GM12891 (cell line): ENCODE data around the gene IL18BP.

Source experiments
- DNase-seq: peaks from one replicate; pipeline ENCODE4 v3.0.0; 2011; ENCODE audit warnings: low spot score; ENCODE audit not compliant: insufficient read length
- FAIRE-seq: peaks from 2 replicates; lab custom pipeline; 2011; peaks lifted over from hg19 to GRCh38; lab: Jason Lieb, UNC
- PAX5 ChIP-seq: IDR thresholded peaks from 2 replicates; pipeline ENCODE4 v1.6.1; 2011; ENCODE audit warnings: low read length, moderate library complexity, mild to moderate bottlenecking; ENCODE audit not compliant: insufficient read depth, severe bottlenecking
- POLR2A ChIP-seq: IDR thresholded peaks from 2 replicates; pipeline ENCODE4 v1.6.1; 2011; ENCODE audit warnings: low read depth, low read length, control low read depth
- POLR2AphosphoS5 ChIP-seq: IDR thresholded peaks from 2 replicates; pipeline ENCODE4 v1.6.1; 2011; ENCODE audit warnings: low read depth, low read length, control low read depth
- POU2F2 ChIP-seq: IDR thresholded peaks from 2 replicates; pipeline ENCODE4 v1.6.1; 2011; ENCODE audit warnings: low read depth, mild to moderate bottlenecking, control low read depth, low read length, moderate library complexity
- SPI1 ChIP-seq: IDR thresholded peaks from 2 replicates; pipeline ENCODE4 v1.6.1; 2011; ENCODE audit warnings: low read depth, low read length, control low read depth
- TAF1 ChIP-seq: IDR thresholded peaks from 2 replicates; pipeline ENCODE4 v1.6.1; 2011; ENCODE audit warnings: low read depth, low read length, control low read depth

IL18BP gene

DNA sequence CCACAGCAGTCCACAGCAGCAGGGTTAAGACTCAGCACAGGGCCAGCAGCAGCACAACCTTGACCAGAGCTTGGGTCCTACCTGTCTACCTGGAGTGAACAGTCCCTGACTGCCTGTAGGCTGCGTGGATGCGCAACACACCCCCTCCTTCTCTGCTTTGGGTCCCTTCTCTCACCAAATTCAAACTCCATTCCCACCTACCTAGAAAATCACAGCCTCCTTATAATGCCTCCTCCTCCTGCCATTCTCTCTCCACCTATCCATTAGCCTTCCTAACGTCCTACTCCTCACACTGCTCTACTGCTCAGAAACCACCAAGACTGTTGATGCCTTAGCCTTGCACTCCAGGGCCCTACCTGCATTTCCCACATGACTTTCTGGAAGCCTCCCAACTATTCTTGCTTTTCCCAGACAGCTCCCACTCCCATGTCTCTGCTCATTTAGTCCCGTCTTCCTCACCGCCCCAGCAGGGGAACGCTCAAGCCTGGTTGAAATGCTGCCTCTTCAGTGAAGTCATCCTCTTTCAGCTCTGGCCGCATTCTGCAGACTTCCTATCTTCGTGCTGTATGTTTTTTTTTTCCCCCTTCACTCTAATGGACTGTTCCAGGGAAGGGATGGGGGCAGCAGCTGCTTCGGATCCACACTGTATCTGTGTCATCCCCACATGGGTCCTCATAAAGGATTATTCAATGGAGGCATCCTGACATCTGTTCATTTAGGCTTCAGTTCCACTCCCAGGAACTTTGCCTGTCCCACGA lies 3.3 kb downstream of the IL18BP start:
- FAIRE-seq = no peak
- TF ChIP-seq SPI1 (no peak), POLR2A (no peak; the same call in 1 of the 2 replicates), POU2F2 (no peak), POLR2AphosphoS5 (no peak; the same call in 1 of the 2 replicates), TAF1 (no peak), PAX5 (no peak)
- DNase-seq = no peak

GRCh38 chr11:72002841-72003775 lies 4.4 kb downstream of the IL18BP start:
- FAIRE-seq (no peak), DNase-seq (no peak)
- TF ChIP-seq TAF1 (no peak), POLR2A (0 out of 2 replicates have a peak, but pooled peaks have one; percentile 20)

DNA sequence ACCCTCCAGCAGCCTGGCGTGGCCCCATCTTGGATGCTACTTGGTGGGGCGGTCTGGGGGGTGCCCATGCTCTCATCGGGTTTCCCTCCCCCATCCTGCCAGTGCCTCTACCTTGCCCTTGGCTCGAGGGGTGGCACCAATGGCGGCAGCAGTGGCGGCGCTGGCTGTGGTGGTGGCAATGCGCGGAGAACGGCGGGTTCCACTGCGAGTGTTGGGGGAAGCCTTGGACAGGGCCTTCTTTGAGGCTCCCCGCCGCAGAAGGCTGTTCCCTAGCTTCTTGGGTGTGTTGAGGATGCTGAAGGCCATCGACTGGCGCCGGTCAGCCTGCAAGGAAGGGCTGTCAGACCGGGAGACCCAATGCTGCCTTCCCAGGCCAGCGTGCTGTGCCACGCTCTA lies 5.1 kb downstream of the IL18BP start:
- DNase-seq (no peak), FAIRE-seq (no peak)

GRCh38 chr11:72004515-72005346 lies 6.0 kb downstream of the IL18BP start:
- peak; percentile 11; the same call in 1 of the 2 replicates for TF ChIP-seq POLR2A
- TF ChIP-seq PAX5 = no peak
- no peak for FAIRE-seq

More for the DNA sequence above, 5.1 kb downstream of the IL18BP start:
- no peak for TF ChIP-seq POLR2A
- TF ChIP-seq POU2F2 = no peak
- TF ChIP-seq SPI1 = no peak
- TF ChIP-seq POLR2AphosphoS5 = no peak
- TF ChIP-seq TAF1 = no peak

GRCh38 chr11:72005347-72006260 lies 6.9 kb downstream of the IL18BP start:
- FAIRE-seq = no peak
- 0 out of 2 replicates have a peak, but pooled peaks have one; percentile 10 for TF ChIP-seq POU2F2
- TF ChIP-seq TAF1 = no peak
- no peak for TF ChIP-seq POLR2A
- TF ChIP-seq POLR2AphosphoS5 = peak; percentile 5; the same call in 1 of the 2 replicates
- no peak for TF ChIP-seq SPI1

More at GRCh38 chr11:72004515-72005346, 6.0 kb downstream of the IL18BP start:
- DNase-seq = no peak

GRCh38 chr11:72006309-72007088 lies 7.8 kb downstream of the IL18BP start:
- FAIRE-seq (no peak), DNase-seq (no peak)
- TF ChIP-seq SPI1 = no peak
- no peak for TF ChIP-seq PAX5
- 0 out of 2 replicates have a peak, but pooled peaks have one; percentile 35 for TF ChIP-seq POLR2A
- no peak for TF ChIP-seq TAF1
- no peak for TF ChIP-seq POLR2AphosphoS5
- no peak for TF ChIP-seq POU2F2

More at GRCh38 chr11:72005347-72006260, 6.9 kb downstream of the IL18BP start:
- no peak for DNase-seq

GRCh38 chr11:72007089-72007476 lies 8.4 kb downstream of the IL18BP start:
- FAIRE-seq (no peak), DNase-seq (no peak)
- TF ChIP-seq PAX5 = no peak
- TF ChIP-seq POLR2A = no peak; the same call in 1 of the 2 replicates
- TF ChIP-seq POU2F2 = no peak
- no peak for TF ChIP-seq TAF1
- no peak for TF ChIP-seq SPI1
- no peak for TF ChIP-seq POLR2AphosphoS5

DNA sequence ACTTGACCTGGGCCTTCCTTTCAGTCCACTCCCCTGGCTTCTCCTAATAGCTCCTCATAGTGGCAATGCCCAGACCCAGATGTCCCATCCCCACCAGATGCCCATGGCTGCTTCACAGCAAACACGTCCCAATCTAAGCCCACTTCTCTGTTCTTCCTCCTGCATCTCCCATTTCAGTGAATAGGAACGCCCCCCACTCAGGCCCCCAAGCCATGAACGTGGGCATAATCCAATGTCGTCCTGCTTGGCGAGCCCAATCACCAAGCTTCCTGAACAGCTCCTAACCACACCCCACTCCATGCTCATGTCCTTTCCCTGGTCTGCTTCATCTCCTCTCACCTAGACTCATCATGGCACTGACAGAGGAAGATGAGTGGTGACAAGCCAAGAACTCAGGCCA lies 8.9 kb downstream of the IL18BP start:
- no peak for FAIRE-seq
- DNase-seq = no peak
- TF ChIP-seq PAX5 (no peak), SPI1 (no peak), POLR2A (no peak), POLR2AphosphoS5 (no peak), POU2F2 (no peak)
